GM18870 (cell line): ENCODE data around the gene SH3BP1.
"Not testable (repeated sequence)": the region's sequence is repeated elsewhere in the genome, so short reads cannot be mapped to it uniquely, and the experiment has no call there.

ENCODE experiments used
- ATAC-seq: cut with Tn5 transposase; IDR thresholded peaks from one replicate; pipeline ENCODE4 v1.9.1; 2021; ENCODE audit warnings: moderate library complexity; ENCODE audit not compliant: unreplicated experiment

Gene SH3BP1, protein sequence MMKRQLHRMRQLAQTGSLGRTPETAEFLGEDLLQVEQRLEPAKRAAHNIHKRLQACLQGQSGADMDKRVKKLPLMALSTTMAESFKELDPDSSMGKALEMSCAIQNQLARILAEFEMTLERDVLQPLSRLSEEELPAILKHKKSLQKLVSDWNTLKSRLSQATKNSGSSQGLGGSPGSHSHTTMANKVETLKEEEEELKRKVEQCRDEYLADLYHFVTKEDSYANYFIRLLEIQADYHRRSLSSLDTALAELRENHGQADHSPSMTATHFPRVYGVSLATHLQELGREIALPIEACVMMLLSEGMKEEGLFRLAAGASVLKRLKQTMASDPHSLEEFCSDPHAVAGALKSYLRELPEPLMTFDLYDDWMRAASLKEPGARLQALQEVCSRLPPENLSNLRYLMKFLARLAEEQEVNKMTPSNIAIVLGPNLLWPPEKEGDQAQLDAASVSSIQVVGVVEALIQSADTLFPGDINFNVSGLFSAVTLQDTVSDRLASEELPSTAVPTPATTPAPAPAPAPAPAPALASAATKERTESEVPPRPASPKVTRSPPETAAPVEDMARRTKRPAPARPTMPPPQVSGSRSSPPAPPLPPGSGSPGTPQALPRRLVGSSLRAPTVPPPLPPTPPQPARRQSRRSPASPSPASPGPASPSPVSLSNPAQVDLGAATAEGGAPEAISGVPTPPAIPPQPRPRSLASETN

DNA sequence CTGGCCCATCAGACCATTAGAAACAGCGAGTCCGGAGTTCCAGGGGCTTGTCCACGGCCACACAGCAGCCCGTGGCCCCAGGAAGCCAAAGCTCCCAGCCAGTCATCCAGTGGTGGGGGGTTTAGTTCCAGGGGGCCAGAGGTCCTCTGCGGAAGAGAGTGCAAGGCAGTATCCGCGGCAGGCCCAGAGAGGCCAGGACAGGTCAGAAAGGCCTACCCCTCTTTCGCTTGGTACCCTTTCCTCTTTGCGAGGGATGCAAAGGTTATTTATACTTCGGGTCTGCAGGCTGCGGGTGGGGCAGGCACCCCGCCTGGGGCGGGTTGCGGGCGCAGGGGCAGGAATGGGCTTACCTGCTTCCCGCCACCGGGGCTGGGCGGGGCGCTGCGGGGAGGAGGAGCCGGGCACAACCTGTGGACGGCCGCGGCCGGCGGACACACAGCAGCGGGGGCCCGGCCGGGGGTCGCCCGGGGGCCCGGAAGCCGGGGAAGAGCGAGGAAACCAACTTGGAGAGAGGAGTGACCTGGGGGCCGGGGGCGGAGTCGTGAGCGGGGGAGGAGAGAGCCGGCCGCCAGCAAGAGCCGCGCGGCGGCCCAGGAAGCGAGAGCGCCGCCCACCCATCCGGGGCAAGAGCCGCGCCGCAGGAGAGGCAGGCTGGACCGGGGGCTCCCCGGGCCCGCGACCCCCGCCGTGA lies at the start of gene SH3BP1:
Gene SH3BP1 (plus strand): TSS at position 600 of the 691 bp plus-strand sequence. CDS start 119 bp downstream, outside the sequence.
- ATAC-seq, result no peak

DNA sequence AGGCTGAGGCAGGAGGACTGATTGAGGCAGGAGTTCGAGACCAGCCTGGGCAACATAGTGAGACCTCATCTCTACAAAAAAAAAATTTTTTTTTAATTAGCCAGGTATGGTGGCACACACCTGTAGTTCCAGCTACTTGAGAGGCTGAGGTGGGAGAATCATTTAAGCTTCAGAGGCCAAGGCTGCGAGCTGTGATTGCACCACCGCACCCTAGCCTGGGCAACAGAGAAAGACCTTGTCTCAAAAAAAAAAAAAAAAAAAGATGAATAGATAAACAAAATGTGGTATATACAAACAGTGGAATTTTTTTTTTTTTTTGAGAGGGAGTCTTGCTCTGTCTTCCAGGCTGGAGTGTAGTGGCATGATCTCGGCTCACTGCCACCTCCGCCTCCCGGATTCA lies 48.4 kb upstream of the SH3BP1 start:
- not testable (repeated sequence) for ATAC-seq

DNA sequence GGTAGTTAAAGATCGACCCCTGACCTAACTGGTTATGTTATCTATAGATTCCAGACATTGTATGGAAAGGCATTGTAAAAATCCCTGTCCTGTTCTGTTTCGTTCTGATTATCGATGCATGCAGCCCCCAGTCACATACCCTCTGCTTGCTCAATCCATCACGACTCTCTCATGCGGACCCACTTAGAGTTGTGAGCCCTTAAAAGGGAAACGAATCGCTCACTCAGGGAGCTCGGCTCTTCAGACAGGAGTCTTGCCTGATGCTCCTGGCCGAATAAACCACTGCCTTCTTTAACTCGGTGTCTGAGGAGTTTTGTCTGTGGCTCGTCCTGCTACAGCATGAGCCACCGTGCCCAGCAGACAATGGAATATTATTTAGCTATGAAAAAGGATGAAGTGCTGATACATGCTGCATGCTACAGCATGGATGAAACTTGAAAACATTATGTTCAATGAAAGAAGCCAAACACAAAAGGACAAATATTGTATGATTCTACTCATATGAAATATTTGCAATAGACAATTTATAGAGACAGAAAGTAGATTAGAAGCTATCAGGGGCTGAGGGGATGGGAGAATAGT lies 47.6 kb upstream of the SH3BP1 start:
- ATAC-seq, result no peak

DNA sequence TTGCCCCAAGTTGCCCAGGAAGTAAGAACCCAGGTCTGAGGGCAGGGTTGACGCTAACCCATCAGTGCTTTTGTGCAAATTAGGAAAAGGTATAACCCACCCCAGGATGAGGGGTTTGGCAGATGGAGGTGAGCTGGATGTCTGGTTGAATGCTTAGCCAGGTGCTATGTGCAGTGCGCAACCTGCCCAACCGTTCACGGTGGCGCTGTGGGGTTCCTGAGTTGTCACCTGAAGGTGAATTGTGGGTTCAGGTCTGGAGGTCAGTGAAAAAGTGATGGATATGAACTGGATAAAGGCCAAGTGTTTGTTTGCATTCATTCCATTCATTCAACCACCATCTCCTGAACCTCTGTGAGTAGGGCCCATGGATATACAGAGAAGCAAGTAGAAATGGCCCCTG lies 45.2 kb upstream of the SH3BP1 start:
- no peak for ATAC-seq

DNA sequence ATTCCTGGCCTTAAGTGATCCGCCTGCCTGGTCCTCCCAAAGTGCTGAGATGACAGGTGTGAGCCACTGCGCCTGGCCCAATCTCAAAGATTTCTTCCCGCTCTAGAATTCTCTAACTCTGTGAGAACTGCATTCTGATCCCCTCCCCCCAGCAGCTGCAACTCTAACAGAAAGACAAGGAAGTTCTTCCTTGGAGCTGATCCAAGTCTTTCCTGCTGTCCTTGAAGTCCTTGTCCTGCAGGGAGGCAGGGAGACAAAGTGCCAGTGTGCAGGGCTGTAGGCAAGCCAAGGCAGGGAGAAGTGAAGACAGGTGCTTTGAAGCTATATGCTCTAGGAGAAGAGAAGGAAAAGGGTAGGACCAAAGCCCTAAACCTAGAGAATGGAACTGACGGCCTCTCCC lies 40.3 kb upstream of the SH3BP1 start:
- no peak for ATAC-seq

DNA sequence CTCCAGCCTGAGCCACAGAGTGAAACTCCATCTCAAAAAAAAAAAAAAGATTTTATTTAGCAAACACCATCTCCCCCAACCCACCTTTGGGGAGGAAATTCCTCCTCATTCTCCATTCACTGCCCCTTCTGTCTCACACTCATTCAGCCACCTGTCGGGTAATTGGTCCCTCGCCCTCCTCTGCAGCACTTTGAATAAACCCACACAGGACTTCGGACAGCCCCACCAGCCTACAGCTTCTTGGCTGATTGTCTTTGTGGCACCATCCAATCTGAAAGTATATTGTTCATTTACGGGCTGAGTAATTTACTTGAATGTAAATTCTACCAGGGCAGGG lies 38.3 kb upstream of the SH3BP1 start:
- ATAC-seq, result no peak

DNA sequence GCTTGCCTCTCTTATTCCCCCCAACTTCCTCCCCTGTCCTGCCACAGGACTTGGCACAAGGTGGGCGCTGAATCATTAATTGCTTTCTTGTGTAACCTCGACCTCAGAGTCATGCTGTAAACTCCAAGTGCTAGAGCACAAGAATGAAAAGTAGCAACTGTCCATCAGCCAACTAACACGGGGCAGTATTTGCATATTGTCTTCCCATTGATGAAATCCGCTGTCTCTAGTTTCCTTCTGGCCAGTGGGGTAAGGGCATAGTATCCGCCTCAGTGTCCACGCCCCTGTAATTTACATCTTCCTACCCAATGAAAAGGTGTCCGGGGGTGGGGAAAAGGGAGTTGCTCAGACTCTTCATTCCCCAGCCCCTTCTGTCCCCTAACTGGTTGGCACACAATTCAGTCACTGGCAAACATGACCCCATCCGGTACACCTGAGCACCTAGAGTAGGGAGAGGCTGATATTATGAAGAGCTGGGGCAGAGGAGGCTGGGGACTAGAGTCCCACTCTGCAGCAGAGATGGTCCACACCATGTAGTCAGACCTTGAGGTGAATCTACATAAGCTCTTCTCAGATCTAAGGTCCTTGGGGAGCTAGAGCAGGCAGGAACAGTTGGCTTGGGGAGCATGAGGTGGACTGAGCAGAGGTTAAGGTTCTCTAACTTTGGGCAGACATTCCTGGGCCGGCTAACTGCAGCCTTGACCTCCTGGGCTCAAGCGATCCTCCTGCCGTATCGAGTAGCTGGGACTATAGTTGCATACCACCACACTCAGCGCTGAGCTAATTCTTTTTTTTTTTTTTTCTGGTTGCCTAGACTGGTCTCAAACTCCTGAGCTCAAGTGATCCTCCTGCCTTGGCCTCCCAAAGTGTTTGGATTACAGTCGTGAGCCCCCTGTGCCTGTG lies 37.7 kb upstream of the SH3BP1 start:
- ATAC-seq, result no peak

DNA sequence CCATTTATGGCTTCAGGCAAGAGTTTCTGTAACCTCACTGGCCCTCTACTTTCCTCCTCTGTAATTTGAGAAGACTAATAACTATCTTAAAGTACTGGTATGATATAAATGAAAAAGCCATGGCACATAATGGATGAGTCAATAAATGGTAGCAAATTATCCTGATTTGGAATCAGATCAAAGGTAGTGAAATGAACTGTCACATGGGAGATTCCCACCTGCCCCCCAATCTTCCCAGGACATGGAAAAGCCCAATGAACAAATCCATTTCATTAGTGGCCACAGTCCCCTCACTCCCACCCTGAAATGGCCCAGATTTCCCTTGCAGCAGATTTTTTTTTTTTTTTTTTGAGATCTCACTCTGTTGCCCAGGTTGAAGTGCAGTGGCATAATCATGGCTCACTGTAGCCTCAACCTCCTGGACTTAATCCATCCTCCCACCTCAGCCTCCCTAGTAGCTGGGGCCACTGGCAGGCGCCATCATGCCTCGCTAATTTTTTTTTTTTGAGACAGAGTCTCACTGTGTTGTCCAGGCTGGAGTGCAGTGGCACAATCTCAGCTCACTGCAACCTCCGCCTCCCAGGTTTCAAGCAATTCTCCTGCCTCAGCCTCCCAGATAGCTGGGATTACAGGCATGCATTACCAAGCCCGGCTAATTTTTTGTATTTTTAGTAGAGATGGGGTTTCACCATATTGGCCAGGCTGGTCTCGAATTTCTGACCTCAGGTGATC lies 36.8 kb upstream of the SH3BP1 start:
- ATAC-seq, result not testable (repeated sequence)

DNA sequence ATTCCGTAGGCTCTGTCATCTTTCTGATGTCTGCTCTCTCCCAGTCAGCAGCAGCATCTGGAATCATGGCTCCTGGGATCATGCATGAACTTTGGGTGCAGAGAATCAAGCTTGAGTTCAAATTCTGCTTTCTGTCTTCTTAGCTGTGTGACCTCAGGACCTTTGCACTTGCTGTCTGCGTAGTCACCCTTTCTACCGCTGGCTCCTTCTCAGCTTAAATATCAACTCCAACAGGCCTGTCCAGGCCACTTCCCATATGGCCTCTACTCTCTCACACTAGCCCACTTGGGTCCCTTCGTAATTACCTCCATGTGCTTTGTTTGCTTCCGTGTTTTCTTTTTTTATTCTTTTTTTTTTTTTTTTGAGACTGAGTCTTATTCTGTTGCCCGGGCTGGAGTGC lies 35.4 kb upstream of the SH3BP1 start:
- no peak for ATAC-seq

DNA sequence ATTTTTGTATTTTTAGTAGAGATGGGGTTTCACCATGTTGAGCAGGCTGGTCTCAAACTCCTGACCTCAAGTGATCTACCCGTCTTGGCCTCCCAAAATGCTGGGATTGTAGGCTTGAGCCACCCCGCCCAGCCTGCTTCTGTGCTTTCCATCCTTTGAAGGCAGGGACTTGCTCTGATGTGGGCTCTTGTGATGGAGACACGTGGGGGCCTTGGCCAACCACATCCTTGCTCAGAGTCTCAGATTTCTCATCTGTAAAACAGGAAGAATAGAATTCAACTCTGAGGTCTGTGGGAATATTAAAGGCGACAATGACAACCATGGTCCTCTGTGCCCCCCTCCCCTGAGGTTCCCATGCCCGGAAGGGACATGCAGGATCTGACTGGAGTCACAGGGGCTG lies 34.6 kb upstream of the SH3BP1 start:
- ATAC-seq, result no peak

DNA sequence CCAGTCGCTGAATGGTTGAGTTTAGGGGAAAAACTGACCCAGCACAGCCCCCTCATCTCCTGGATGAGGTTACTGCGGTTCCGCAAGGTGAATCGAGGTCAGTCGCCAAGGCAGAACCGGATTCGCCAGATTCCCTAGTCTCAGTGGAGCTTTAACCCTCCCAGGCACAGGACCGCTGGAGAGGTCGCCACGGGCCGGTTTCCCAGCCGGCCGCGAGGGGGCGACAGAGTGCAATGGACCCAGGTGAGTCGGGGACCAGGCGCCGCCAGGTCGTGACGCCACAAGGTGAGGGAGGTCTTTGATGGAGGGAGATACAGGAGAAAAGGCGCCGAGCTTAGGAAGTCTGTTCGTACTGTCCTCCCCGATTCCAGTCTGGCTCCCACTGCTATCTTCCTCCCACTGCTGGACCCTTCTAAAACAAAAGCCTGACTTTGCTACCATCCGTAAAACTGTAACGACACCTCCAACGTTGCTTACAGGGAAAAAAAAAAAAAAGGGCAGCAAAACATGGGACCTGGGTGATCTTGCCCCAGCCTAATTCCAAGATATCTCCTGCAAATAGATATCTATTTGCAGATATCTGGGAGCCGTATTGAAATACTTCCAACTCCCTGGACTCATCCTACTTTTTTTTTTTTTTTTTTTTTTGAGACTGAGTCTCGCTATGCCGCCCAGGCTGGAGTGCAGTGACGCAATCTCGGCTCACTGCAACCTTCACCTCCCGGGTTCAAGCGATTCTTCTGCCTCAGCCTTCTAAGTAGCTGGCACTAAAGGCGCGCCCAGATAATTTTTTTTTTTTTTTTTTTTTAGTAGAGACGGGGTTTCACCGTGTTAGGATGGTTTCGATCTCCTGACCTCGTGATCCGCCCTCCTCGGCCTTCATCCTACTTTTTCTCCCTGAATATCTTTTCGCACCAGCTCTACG lies 32.2 kb upstream of the SH3BP1 start:
- no peak for ATAC-seq

DNA sequence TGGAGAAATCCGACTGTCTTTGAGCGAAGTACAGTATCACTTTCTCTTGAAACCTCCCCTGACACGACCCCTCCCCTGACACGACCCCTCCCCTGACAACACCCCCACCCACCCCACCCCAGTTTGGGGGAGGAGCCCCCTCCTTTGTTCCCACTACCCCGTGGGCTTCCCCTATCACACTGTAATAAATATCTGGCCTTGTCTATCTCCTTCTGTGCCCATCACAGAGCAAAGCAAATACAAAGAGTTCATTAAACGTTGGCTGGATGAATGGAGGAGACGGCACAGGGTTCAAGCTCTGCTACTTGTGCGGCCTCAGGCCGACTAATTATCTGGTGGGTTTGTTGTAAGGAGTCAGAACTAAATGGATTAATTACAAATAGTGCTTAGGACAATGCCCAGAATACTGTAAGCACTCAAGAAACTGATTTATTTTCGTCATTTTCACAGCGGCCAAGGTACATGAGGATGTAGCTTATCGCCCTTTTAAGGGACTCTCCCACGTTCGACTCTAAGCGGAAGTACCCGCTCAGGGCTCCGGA lies 31.5 kb upstream of the SH3BP1 start:
- ATAC-seq, result peak; percentile 1

DNA sequence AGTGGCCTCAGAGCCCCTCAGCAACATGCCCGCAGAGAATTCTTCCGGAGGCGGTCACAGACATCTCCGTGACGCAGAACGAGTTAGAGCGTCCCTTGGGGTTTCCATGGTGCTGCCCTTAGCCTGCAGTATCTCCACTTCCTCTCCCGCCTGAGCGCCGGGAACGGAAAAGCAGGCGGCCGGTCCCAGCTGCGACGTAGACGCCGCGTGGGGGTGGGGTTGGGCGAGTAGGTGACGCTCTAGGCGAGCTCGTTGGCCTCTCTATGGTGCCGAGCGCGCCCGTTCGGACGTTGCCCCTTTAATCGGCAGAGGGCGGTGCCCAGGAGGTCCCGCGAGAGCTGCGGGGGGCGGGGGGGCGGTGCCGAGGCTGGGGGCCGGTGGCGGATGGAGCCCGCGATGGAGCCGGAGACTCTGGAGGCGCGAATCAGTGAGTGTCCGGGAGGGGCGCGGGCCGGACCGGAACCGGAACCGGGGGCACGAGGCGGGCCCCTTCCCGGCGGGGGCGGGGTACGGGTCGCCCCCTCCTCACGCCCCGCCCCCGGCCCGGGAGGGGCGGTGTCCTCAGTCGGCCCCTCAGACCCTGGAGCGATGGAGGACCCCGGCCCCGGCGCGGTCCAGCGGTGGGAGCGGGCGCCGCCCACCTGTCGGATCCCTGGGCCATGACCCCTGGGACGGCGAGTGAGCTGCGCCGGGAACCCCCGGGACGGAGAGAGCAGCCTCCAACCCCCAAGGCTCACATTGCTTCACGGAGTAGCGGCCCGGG lies 30.8 kb upstream of the SH3BP1 start, which contains the start of gene GGA1:
Gene GGA1 (plus strand): TSS at position 358 of the 763 bp plus-strand sequence. CDS start 27 bp downstream, at position 385.
- ATAC-seq, result peak; percentile 78

DNA sequence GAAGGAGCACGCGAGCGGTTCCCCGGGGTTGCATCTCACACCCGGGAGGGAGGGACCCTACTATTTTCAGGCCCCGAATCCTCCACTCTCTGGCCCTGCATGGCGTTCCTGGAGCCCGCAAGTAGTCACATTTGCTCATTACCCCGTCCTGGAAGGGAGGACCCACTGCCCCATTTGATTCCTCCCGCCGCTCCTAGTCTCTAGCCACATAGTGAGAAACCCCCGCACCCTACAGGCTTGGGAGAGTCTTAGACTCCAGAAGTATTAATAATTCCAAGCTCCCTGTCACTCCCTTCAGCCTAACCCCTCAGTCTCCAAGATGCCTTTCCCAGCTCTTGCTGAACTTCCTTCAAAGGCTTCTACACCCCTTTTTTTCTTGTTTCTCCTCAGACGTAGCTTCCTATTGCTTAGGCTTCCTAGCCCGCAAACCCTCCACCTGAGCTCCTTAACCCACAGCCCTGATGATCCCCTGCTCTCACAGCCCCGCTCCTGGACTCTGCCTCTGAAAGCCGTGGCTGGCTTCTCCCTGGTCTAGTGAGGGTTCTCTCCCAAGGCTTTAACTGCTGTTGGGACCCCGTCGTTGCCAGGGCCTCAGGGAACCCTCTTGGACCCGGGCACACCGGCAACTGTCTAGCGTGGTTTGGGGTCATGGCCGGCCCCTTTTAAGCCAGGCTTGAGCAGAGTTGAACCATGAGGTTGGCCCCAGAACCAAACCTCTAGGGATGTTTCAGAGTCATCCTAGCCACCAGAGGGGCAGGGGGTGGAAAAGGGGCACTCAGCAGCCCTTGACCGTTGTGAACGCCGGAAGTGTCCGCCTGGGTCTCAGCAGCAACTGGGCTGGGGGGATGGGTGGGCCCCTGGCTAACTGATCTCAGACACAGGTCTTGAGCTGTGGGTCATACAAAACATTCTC lies 30.0 kb upstream of the SH3BP1 start:
- ATAC-seq, result no peak

DNA sequence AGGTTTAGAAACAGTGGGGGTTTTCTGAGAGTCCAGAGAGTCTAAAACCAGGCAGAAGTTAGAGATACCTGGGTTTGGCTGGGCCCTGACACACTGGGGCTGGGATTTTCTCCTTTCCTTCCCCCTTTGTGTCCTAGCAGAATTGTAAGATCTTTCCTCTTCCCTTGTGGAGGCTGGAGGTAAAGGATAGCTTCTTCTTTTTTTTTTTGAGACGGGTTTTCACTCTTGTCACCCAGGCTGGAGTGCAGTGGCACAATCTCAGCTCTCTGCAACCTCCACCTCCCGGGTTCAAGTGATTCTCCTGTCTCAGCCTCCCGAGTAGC lies 29.4 kb upstream of the SH3BP1 start:
- ATAC-seq, result not testable (repeated sequence)

DNA sequence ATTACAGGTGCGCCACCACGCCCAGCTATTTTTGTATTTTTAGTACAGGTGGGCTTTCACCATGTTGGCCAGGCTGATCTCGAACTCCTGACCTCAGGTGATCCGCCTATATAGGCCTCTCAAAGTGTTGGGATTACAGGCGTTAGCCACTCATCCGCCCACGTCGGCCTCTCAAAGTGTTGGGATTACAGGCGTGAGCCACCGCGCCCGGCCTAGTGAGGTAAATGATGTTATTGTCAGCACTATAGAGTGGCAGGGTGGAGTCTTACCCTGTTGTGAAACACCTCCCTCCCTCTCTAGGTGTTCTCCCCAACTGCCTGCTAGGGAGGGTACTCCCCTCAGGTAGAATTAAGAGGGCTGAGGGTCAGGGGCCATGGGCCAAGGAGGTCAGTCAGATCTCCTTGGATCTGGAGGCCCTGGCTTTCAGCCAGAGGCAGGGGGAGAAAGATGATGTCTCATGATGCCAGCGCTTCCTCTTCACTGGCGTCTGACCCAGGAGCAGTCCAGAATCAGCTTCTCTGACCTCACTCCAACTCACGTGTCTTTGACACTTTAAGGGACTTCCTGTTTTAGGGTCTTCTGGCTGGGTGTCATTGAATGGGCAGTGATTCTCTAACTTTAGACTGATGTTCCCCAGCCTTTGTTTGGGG lies 28.9 kb upstream of the SH3BP1 start:
- no peak for ATAC-seq
